Osteoblast (primary cell): Measurements from ENCODE around the gene OSBPL2. TPM values are rescaled to one million over a fixed set of nuclear protein-coding genes. Genes with fewer than 3 reads are reported as not detected.

Experiments
- DNase-seq: peaks from one replicate; pipeline ENCODE4 v3.0.0; 2011; ENCODE audit warnings: low spot score, mixed read lengths; ENCODE audit not compliant: insufficient read length; ENCODE audit errors: missing footprints
- H2AFZ ChIP-seq: 2 replicates; pipeline ENCODE4 v1.6.0; 2011; ENCODE audit warnings: mild to moderate bottlenecking, low read length
- H3K27ac ChIP-seq: 2 replicates; pipeline ENCODE4 v1.5.1; 2011; ENCODE audit warnings: mild to moderate bottlenecking, low read depth, low read length, moderate library complexity
- H3K27me3 ChIP-seq: 2 replicates; pipeline ENCODE4 v1.6.0; 2012; ENCODE audit warnings: mild to moderate bottlenecking, control low read depth, inconsistent platforms, low read length, moderate library complexity; ENCODE audit not compliant: insufficient read depth
- H3K36me3 ChIP-seq: 2 replicates; pipeline ENCODE4 v1.5.1; 2011; ENCODE audit warnings: mild to moderate bottlenecking, low read length, control low read depth, moderate library complexity; ENCODE audit not compliant: insufficient read depth
- H3K4me1 ChIP-seq: 2 replicates; pipeline ENCODE4 v1.5.1; 2011; ENCODE audit warnings: mild to moderate bottlenecking, low read length, control low read depth, moderate library complexity; ENCODE audit not compliant: insufficient read depth
- H3K4me2 ChIP-seq: 2 replicates; pipeline ENCODE4 v1.6.0; 2011; ENCODE audit warnings: mild to moderate bottlenecking, low read length; ENCODE audit not compliant: insufficient read depth
- H3K4me3 ChIP-seq: fragments of 200-600 bp; sonication (generic); 3 replicates; pipeline ENCODE4 v1.5.1; 2012; ENCODE audit warnings: mild to moderate bottlenecking, low read length, inconsistent platforms; ENCODE audit not compliant: insufficient read depth
- H3K79me2 ChIP-seq: 2 replicates; pipeline ENCODE4 v1.6.0; 2012; ENCODE audit warnings: mild to moderate bottlenecking, low read length, control low read depth, inconsistent platforms; ENCODE audit not compliant: insufficient read depth
- H3K9me3 ChIP-seq: 2 replicates; pipeline ENCODE4 v1.5.1; 2011; ENCODE audit warnings: low read depth, low read length, control low read depth
- H4K20me1 ChIP-seq: 2 replicates; pipeline ENCODE4 v1.6.0; 2012; ENCODE audit warnings: mild to moderate bottlenecking, low read length, control low read depth; ENCODE audit not compliant: insufficient read depth
- total RNA-seq: library from RNA; depleted of rRNA; stranded (reverse); fragments of >200 nt; gene quantifications from 2 replicates; pipeline ENCODE4 v1.2.3, GENCODE V29; 2012
- TF ChIP-seq, protein P1 (sequence below): IDR thresholded peaks from 2 replicates; pipeline ENCODE4 v1.5.1; 2011; ENCODE audit warnings: mild to moderate bottlenecking, low read depth, low read length, moderate library complexity; ENCODE audit errors: extremely low read depth

OSBPL2 gene
- total RNA-seq, 1 donor = 35.8 TPM

DNA sequence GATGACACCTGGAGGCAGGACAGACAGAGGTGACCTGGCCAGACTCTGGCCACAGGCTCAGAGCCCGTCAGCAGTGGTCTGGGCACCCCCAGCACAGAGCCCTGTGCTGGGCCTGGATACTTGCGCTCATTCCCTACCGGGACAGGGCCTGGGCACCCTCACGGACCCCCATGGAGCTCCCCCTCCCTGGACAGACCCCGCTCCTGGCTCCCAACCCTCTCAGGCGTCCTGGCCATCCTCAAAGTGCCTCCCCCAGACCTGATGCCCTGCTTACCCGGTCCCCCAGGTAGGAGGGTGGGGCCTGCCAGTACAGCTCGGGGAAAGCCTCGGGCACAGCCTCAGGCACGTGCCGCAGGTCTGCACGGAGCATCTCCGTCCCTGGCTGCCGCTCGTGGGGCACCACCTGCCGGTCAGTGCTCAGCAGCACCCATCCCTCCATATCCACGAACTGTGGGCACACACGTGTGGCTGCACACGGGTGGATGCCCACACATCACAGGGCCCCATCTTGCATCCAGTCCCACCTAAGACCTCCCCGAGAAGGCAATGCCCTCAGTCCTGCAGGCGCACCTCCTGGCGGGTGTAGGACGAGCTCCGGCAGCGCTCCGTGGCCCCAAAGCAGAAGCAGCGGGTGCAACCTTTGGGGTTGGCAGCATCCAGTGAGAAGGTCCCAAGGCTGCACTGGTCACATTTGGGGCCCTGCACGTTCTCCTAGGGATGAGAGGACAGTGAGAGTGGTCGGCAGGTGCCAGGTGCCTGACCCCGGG, 88.8 kb downstream of the OSBPL2 start:
- DNase-seq = no peak
- no peaks in the 10 kb centered on the region for H3K79me2 ChIP-seq
- H3K4me2 ChIP-seq = no peak overlapping the region
- H3K9me3 ChIP-seq = no peaks in the 10 kb centered on the region
- no peaks in the 10 kb centered on the region for H3K36me3 ChIP-seq
- H3K27me3 ChIP-seq = no peaks in the 10 kb centered on the region
- H3K4me3 ChIP-seq = no peak overlapping the region
- no peaks in the 10 kb centered on the region for H3K4me1 ChIP-seq
- no peak overlapping the region for H3K27ac ChIP-seq
- no peaks in the 10 kb centered on the region for H4K20me1 ChIP-seq
- TF ChIP-seq, protein P1, sequence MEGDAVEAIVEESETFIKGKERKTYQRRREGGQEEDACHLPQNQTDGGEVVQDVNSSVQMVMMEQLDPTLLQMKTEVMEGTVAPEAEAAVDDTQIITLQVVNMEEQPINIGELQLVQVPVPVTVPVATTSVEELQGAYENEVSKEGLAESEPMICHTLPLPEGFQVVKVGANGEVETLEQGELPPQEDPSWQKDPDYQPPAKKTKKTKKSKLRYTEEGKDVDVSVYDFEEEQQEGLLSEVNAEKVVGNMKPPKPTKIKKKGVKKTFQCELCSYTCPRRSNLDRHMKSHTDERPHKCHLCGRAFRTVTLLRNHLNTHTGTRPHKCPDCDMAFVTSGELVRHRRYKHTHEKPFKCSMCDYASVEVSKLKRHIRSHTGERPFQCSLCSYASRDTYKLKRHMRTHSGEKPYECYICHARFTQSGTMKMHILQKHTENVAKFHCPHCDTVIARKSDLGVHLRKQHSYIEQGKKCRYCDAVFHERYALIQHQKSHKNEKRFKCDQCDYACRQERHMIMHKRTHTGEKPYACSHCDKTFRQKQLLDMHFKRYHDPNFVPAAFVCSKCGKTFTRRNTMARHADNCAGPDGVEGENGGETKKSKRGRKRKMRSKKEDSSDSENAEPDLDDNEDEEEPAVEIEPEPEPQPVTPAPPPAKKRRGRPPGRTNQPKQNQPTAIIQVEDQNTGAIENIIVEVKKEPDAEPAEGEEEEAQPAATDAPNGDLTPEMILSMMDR = no peak
- no peak overlapping the region for H2AFZ ChIP-seq

DNA sequence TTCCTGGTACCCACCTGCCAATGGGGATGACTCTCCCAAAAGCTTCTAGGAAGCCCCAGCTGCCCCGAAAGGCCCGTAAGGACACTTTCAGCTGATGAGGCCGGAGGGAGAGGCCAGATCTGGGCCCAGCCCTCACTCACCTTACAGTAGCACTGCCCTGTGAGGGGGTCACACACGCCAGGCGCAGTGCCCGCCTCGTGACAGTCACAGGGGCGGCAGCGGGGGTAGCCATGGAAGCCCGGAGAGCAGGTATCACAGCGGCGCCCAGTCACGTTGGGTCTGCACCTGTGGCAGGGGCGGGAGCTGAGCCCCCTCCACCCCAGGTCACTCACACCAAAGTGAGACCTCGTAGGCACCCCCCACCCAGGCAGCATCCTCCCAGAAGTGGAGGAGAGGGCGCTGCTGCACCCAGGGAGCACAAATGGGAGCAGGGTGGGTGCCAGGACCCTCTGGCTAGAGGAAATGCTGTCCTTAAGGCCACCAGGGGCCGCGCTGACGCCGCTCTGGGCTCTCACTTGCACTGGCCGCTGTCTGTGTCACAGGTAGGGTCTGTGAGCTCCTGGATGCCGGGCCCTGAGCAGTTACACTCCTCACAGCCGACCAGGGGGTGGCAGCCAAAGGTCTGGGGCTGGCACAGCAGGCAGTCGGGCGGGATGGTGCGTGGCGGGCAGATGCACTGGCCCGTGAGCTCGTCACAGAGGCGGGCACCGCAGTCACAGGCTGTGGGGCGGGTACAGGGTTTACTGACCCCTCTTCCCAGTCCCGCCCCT, 89.6 kb downstream of the OSBPL2 start:
- TF ChIP-seq, protein P1 = no peak
- H3K27ac ChIP-seq = no peak overlapping the region
- H3K4me1 ChIP-seq = no peaks in the 10 kb centered on the region
- no peak for DNase-seq
- no peak overlapping the region for H3K4me2 ChIP-seq
- no peak overlapping the region for H2AFZ ChIP-seq
- H3K79me2 ChIP-seq = no peaks in the 10 kb centered on the region
- no peaks in the 10 kb centered on the region for H3K36me3 ChIP-seq
- H3K4me3 ChIP-seq = no peak overlapping the region
- no peaks in the 10 kb centered on the region for H4K20me1 ChIP-seq
- H3K9me3 ChIP-seq = no peaks in the 10 kb centered on the region
- no peaks in the 10 kb centered on the region for H3K27me3 ChIP-seq

DNA sequence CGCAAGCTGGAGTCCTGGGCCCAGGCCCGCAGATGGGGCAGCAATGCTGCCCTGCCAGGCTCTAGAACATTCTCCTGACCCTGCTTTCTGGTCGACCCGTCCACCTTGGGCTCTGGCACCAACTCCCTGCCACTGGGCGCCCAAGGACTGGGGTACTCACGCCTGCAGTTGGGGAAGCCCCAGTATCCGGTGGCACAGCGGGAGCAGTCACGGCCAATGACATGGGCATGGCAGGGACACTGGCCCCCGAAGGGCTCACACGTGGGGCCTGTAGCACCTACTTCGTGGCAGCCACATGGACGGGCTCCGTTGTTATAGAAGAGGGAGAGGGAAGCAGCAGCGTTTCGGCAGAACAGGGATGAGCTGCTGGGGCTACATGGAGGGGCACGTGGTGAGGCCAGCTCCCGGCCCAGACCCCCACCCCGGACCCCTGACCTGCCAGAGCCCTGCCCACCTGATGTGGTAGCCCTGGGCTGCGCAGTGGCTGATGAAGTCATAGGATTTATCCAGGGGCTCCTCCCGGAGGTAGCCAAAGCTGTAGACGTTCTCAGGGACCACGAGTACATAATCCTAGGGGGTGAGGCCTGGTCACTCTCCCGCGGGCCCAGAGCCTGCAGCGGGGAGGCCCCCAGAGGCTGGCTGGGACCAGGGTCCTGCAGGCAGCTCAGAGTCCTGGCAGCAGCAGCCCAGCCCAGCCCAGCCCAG, 90.5 kb downstream of the OSBPL2 start:
- H2AFZ ChIP-seq = no peak overlapping the region
- no peaks in the 10 kb centered on the region for H4K20me1 ChIP-seq
- H3K27ac ChIP-seq = no peak overlapping the region
- no peak overlapping the region for H3K4me3 ChIP-seq
- H3K36me3 ChIP-seq = no peaks in the 10 kb centered on the region
- no peak for DNase-seq
- H3K27me3 ChIP-seq = no peaks in the 10 kb centered on the region
- TF ChIP-seq, protein P1 = no peak
- H3K4me1 ChIP-seq = no peaks in the 10 kb centered on the region
- H3K4me2 ChIP-seq = no peak overlapping the region
- H3K9me3 ChIP-seq = no peaks in the 10 kb centered on the region
- H3K79me2 ChIP-seq = no peaks in the 10 kb centered on the region
